Smooth muscle cell (in vitro differentiated cells): ENCODE data around the gene BCO1. TPM values are rescaled to one million over a fixed set of nuclear protein-coding genes. Genes with fewer than 3 reads are reported as not detected.

ENCODE experiments used
- DNase-seq: peaks from one replicate; lab custom pipeline; 2025; ENCODE audit not compliant: unreplicated experiment; lab: John Stamatoyannopoulos, UW
- H2AFZ ChIP-seq: fragments of 200-600 bp; sonication (generic); 2 replicates; pipeline ENCODE4 v1.6.0; 2016; ENCODE audit warnings: antibody characterized with exemption, low read depth, mild to moderate bottlenecking
- H3F3A ChIP-seq: fragments of 200-600 bp; sonication (generic); 2 replicates; pipeline ENCODE4 v1.6.0; 2017; ENCODE audit warnings: antibody characterized with exemption, low read depth
- H3K27ac ChIP-seq: fragments of 200-600 bp; sonication (generic); 2 replicates; pipeline ENCODE4 v1.5.1; 2016; ENCODE audit warnings: low read depth, mild to moderate bottlenecking
- H3K27me3 ChIP-seq: fragments of 200-600 bp; sonication (generic); 2 replicates; pipeline ENCODE4 v1.6.1; 2016; ENCODE audit warnings: low read depth, mild to moderate bottlenecking
- H3K36me3 ChIP-seq: fragments of 200-600 bp; sonication (generic); 2 replicates; pipeline ENCODE4 v1.5.1; 2016; ENCODE audit warnings: low read depth
- H3K4me1 ChIP-seq: fragments of 200-600 bp; sonication (generic); 2 replicates; pipeline ENCODE4 v1.5.1; 2016; ENCODE audit warnings: low read depth
- H3K4me2 ChIP-seq: fragments of 200-600 bp; sonication (generic); 2 replicates; pipeline ENCODE4 v1.6.0; 2016; ENCODE audit warnings: mild to moderate bottlenecking
- H3K4me3 ChIP-seq: fragments of 200-600 bp; sonication (generic); 2 replicates; pipeline ENCODE4 v1.5.1; 2016; ENCODE audit warnings: mild to moderate bottlenecking
- H3K79me2 ChIP-seq: fragments of 200-600 bp; sonication (generic); 2 replicates; pipeline ENCODE4 v1.6.0; 2016; ENCODE audit warnings: low read depth, mild to moderate bottlenecking
- H3K9ac ChIP-seq: fragments of 200-600 bp; sonication (generic); 2 replicates; pipeline ENCODE4 v1.6.0; 2016; ENCODE audit warnings: low read depth
- H3K9me3 ChIP-seq: fragments of 200-600 bp; sonication (generic); replicated peaks from 2 replicates; pipeline ENCODE4 v1.5.1; 2016; ENCODE audit warnings: low read depth
- H4K20me1 ChIP-seq: fragments of 200-600 bp; sonication (generic); 2 replicates; pipeline ENCODE4 v1.6.0; 2016; ENCODE audit warnings: low read depth
- CTCF ChIP-seq: fragments of 200-600 bp; sonication (generic); IDR thresholded peaks from 2 replicates; pipeline ENCODE4 v1.5.1; 2017; ENCODE audit warnings: borderline replicate concordance, mild to moderate bottlenecking, antibody characterized with exemption; ENCODE audit not compliant: insufficient read depth, poor library complexity, severe bottlenecking
- WGBS: methylation state at CpG from one replicate; pipeline ENCODE4 v1.1.7; 2016; ENCODE audit warnings: low lambda C conversion rate; 5-methylcytosine and 5-hydroxymethylcytosine counted together
- polyA plus RNA-seq: library from polyadenylated mRNA; unstranded; fragments of >200 nt; fragmentation: Nextera tagmentation; extraction: Ambion mirVana; gene quantifications from 2 replicates; pipeline ENCODE4 v1.2.1, GENCODE V29; 2016
- total RNA-seq: library from RNA; depleted of rRNA; stranded (reverse); fragments of >200 nt; gene quantifications from 2 replicates; pipeline ENCODE4 v1.2.3, GENCODE V29; 2014

Gene BCO1
- total and polyA plus RNA-seq, 2 experiments from 2014 or later: not detected

GRCh38 chr16:81337097-81337496 is 98.6 kb downstream of the BCO1 start:
- WGBS: 92% methylated on average over 5 of the region's 5 CpGs

More at GRCh38 chr16:81337097-81337496, 98.6 kb downstream of the BCO1 start:
- Histone ChIP-seq H4K20me1 (peaks cover 55% of the 10 kb centered on the region), H3K36me3 (no peaks in the 10 kb centered on the region), H3K27ac (no peak overlapping the region), H3K4me3 (no peak overlapping the region), H3F3A (no peaks in the 10 kb centered on the region), H3K4me1 (no peaks in the 10 kb centered on the region), H3K4me2 (no peak overlapping the region), H3K79me2 (peaks cover 40% of the 10 kb centered on the region), H3K9me3 (no peaks in the 10 kb centered on the region), H3K9ac (no peak overlapping the region), H3K27me3 (no peaks in the 10 kb centered on the region), H2AFZ (no peak overlapping the region)
- TF ChIP-seq CTCF: no peak
- DNase-seq: no peak

Other genes with a start within 250 kb of the BCO1 start
- 53.2 and 56.6 TPM in 2 replicates for gene CMC2, start 231.8 kb upstream of the BCO1 start, total RNA-seq
- gene CMC2, start 231.8 kb upstream of the BCO1 start, polyA plus RNA-seq: 95.5 and 110 TPM in 2 replicates
- gene CENPN, start 231.5 kb upstream of the BCO1 start, total RNA-seq: 18.8 and 24.4 TPM in 2 replicates
- 14.2 and 25.1 TPM in 2 replicates for gene CENPN, start 231.5 kb upstream of the BCO1 start, polyA plus RNA-seq
- 35.4 and 38.3 TPM in 2 replicates for gene ATMIN, start 202.8 kb upstream of the BCO1 start, total RNA-seq
- gene ATMIN, start 202.8 kb upstream of the BCO1 start, polyA plus RNA-seq: 28.7 and 29.5 TPM in 2 replicates
- gene C16orf46, start 161.5 kb upstream of the BCO1 start, total RNA-seq: 0.76 and 4.5 TPM in 2 replicates
- gene C16orf46, start 161.5 kb upstream of the BCO1 start, polyA plus RNA-seq: 0.69 and 1.1 TPM in 2 replicates
- gene GCSH, start 142.3 kb upstream of the BCO1 start, total RNA-seq: 24.9 and 42.4 TPM in 2 replicates
- gene GCSH, start 142.3 kb upstream of the BCO1 start, polyA plus RNA-seq: 46.4 and 48.1 TPM in 2 replicates
- gene GAN, start 76.3 kb downstream of the BCO1 start, total RNA-seq: 14.6 and 16.3 TPM in 2 replicates
- 1.2 and 1.6 TPM in 2 replicates for gene GAN, start 76.3 kb downstream of the BCO1 start, polyA plus RNA-seq
- 22.5 and 44.5 TPM in 2 replicates for gene CMIP, start 206.1 kb downstream of the BCO1 start, total RNA-seq
- 2.5 and 9.4 TPM in 2 replicates for gene CMIP, start 206.1 kb downstream of the BCO1 start, polyA plus RNA-seq